Hematopoietic multipotent progenitor cell treated with erythropoietin and hydrocortisone succinate and interleukin-3 and kit ligand, for 4 days (in vitro differentiated cells): ENCODE results near the gene MZB1.
A peak's percentile ranks its signal among the peaks of the same experiment; 100 is the strongest.
"Not testable (repeated sequence)": the region's sequence is repeated elsewhere in the genome, so short reads cannot be mapped to it uniquely, and the experiment has no call there.

Source experiments
- DNase-seq: peaks from one replicate; pipeline ENCODE4 v3.0.0-alpha.2; 2015

The MZB1 gene

GRCh38 chr5:139371482-139372435 is 18.0 kb downstream of the MZB1 start:
- no peak for DNase-seq

GRCh38 chr5:139369181-139369580 is 20.5 kb downstream of the MZB1 start:
- no peak for DNase-seq

- peak; percentile 52 for DNase-seq
Observed at GRCh38 chr5:139368613-139369012, 21.1 kb downstream of the MZB1 start.

- no peak for DNase-seq
Observed at GRCh38 chr5:139364466-139364865, 25.2 kb downstream of the MZB1 start.

GRCh38 chr5:139363937-139364336 is 25.8 kb downstream of the MZB1 start:
- no peak for DNase-seq

- DNase-seq: no peak
Observed at GRCh38 chr5:139361835-139362429, 27.8 kb downstream of the MZB1 start.

GRCh38 chr5:139360384-139360783 is 29.3 kb downstream of the MZB1 start:
- DNase-seq: no peak

GRCh38 chr5:139358064-139358463 is 31.6 kb downstream of the MZB1 start:
- no peak for DNase-seq

GRCh38 chr5:139355900-139356299 is 33.8 kb downstream of the MZB1 start:
- DNase-seq: not testable (repeated sequence)

GRCh38 chr5:139354186-139354585 is 35.5 kb downstream of the MZB1 start:
- DNase-seq: no peak

- DNase-seq: not testable (repeated sequence)
Observed at GRCh38 chr5:139347863-139348262, 41.9 kb downstream of the MZB1 start.

- DNase-seq: not testable (repeated sequence)
Observed at GRCh38 chr5:139345442-139345841, 44.3 kb downstream of the MZB1 start.

GRCh38 chr5:139344177-139344576 is 45.5 kb downstream of the MZB1 start:
- no peak for DNase-seq

GRCh38 chr5:139343476-139343875 is 46.2 kb downstream of the MZB1 start:
- DNase-seq: no peak

GRCh38 chr5:139342423-139342723 is 47.3 kb downstream of the MZB1 start:
- DNase-seq: no peak

GRCh38 chr5:139341689-139342422 is 47.9 kb downstream of the MZB1 start, which contains the start of gene PAIP2:
Gene PAIP2 (plus strand): TSS chr5:139341854. CDS start chr5:139363785, 21,931 bp downstream.
- DNase-seq: peak; percentile 99

GRCh38 chr5:139341187-139341688 is 48.5 kb downstream of the MZB1 start:
- no peak for DNase-seq

- no peak for DNase-seq
Observed at GRCh38 chr5:139340051-139340450, 49.7 kb downstream of the MZB1 start.
